Activated effector memory CD4-positive, alpha-beta T cell treated with Interleukin-2 at 50 U/mL for 16 hours (primary cell): ENCODE data around the gene MINPP1.
"Not testable (repeated sequence)": the region's sequence is repeated elsewhere in the genome, so short reads cannot be mapped to it uniquely, and the experiment has no call there.

Experiments
- DNase-seq: peaks from one replicate; pipeline ENCODE4 v3.0.0-alpha.2; 2020

Gene MINPP1

GRCh38 chr10:87578842-87579401 is 74.2 kb downstream of the MINPP1 start:
- DNase-seq, result no peak

GRCh38 chr10:87579563-87579962 is 74.9 kb downstream of the MINPP1 start:
- DNase-seq, result no peak

- no peak for DNase-seq
Observed at GRCh38 chr10:87580016-87580415, 75.3 kb downstream of the MINPP1 start.

GRCh38 chr10:87585565-87586514 is 81.1 kb downstream of the MINPP1 start:
- no peak for DNase-seq

GRCh38 chr10:87589645-87590051 is 85.0 kb downstream of the MINPP1 start:
- DNase-seq, result no peak

GRCh38 chr10:87590705-87591588 is 86.3 kb downstream of the MINPP1 start:
- DNase-seq, result no peak

GRCh38 chr10:87591589-87591886 is 86.8 kb downstream of the MINPP1 start:
- DNase-seq, result no peak

GRCh38 chr10:87592920-87593319 is 88.2 kb downstream of the MINPP1 start:
- DNase-seq, result not testable (repeated sequence)

GRCh38 chr10:87593702-87594101 is 89.0 kb downstream of the MINPP1 start:
- DNase-seq, result no peak

GRCh38 chr10:87594181-87594580 is 89.5 kb downstream of the MINPP1 start:
- no peak for DNase-seq

- DNase-seq, result no peak
Observed at GRCh38 chr10:87594864-87595263, 90.2 kb downstream of the MINPP1 start.

GRCh38 chr10:87596351-87596750 is 91.7 kb downstream of the MINPP1 start:
- no peak for DNase-seq

GRCh38 chr10:87598700-87599099 is 94.0 kb downstream of the MINPP1 start:
- DNase-seq, result no peak

- DNase-seq, result no peak
Observed at GRCh38 chr10:87600581-87600980, 95.9 kb downstream of the MINPP1 start.
